B cell (primary cell): ENCODE results near the gene KCND3.

ENCODE experiments used
- CTCF ChIP-seq: fragments of 200-600 bp; IDR thresholded peaks from one replicate; pipeline ENCODE4 v1.8.0; 2022; ENCODE audit warnings: antibody characterized with exemption, mild to moderate bottlenecking
- EZH2 ChIP-seq: IDR thresholded peaks from 2 replicates; pipeline ENCODE4 v1.6.1; 2012; ENCODE audit warnings: borderline replicate concordance, low read depth, mild to moderate bottlenecking, moderate library complexity, low read length; ENCODE audit not compliant: insufficient read depth, poor library complexity, severe bottlenecking

- TF ChIP-seq CTCF (no peak), EZH2 (no peak)
These were observed 6.0 kb downstream of the KCND3 start for GRCh38 chr1:111983500-111983899.
